Fibroblast of lung (primary cell): Measurements from ENCODE around the gene BBS9. TPM values are rescaled to one million over a fixed set of nuclear protein-coding genes. Genes with fewer than 3 reads are reported as not detected.
A peak's percentile ranks its signal among the peaks of the same experiment; 100 is the strongest.

ENCODE experiments used
- DNase-seq, 2 donors: peaks; one replicate each; pipeline versions ENCODE4 v3.0.0 to v3.0.0-alpha.2; 2010; ENCODE audit warnings: low read depth in 2 of 2
- H2AFZ ChIP-seq: 2 replicates; pipeline ENCODE4 v1.5.1; 2012; ENCODE audit warnings: low read length, control low read depth, inconsistent platforms
- H3K27ac ChIP-seq: 2 replicates; pipeline ENCODE4 v1.5.1; 2011; ENCODE audit warnings: low read length, control low read depth; ENCODE audit not compliant: insufficient read depth
- H3K27me3 ChIP-seq: 2 replicates; pipeline ENCODE4 v1.5.1; 2011; ENCODE audit warnings: mild to moderate bottlenecking, low read length; ENCODE audit not compliant: control insufficient read depth, insufficient read depth
- H3K36me3 ChIP-seq: 2 replicates; pipeline ENCODE4 v1.5.1; 2011; ENCODE audit warnings: low read length; ENCODE audit not compliant: control insufficient read depth, insufficient read depth
- H3K4me1 ChIP-seq: 2 replicates; pipeline ENCODE4 v1.5.1; 2011; ENCODE audit warnings: low read length; ENCODE audit not compliant: control insufficient read depth, insufficient read depth; ENCODE audit errors: extremely low read depth
- H3K4me2 ChIP-seq: 2 replicates; pipeline ENCODE4 v1.5.1; 2011; ENCODE audit warnings: low read length, control low read depth; ENCODE audit not compliant: insufficient read depth; ENCODE audit errors: extremely low read depth
- H3K4me3 ChIP-seq, 4 experiments: fragments of 200-600 bp in 1 of 4; sonication (generic) in 1 of 4; replicated peaks in 1 of 4; 2 replicates each; pipeline ENCODE4 v1.5.1; 2011 to 2016; ENCODE audit warnings: low read length in 4 of 4, low read depth in 3 of 4, mild to moderate bottlenecking in 3 of 4, control low read depth in 2 of 4, inconsistent platforms in 1 of 4, mixed read lengths in 1 of 4; ENCODE audit not compliant: insufficient read depth in 1 of 4; ENCODE audit errors: control extremely low read depth in 1 of 4
- H3K79me2 ChIP-seq: 2 replicates; pipeline ENCODE4 v1.5.1; 2012; ENCODE audit warnings: mild to moderate bottlenecking, low read length, inconsistent platforms; ENCODE audit not compliant: control insufficient read depth, insufficient read depth
- H3K9ac ChIP-seq: 2 replicates; pipeline ENCODE4 v1.5.1; 2011; ENCODE audit warnings: mild to moderate bottlenecking, low read length, control low read depth; ENCODE audit not compliant: insufficient read depth
- H3K9me3 ChIP-seq: 2 replicates; pipeline ENCODE4 v1.5.1; 2012; ENCODE audit warnings: low read depth, low read length; ENCODE audit not compliant: control insufficient read depth, insufficient read depth
- H4K20me1 ChIP-seq: 2 replicates; pipeline ENCODE4 v1.5.1; 2011; ENCODE audit warnings: low read length; ENCODE audit not compliant: control insufficient read depth, insufficient read depth; ENCODE audit errors: extremely low read depth
- EZH2 ChIP-seq: IDR thresholded peaks from 2 replicates; pipeline ENCODE4 v1.5.1; 2012; ENCODE audit warnings: low read length, control low read depth, mild to moderate bottlenecking; ENCODE audit errors: missing control alignments
- polyA plus RNA-seq, 2 donors: library from polyadenylated mRNA; depleted of rRNA in 1 of 2; stranded (reverse) in 1 of 2; unstranded in 1 of 2; fragments of >200 nt; gene quantifications; 2 replicates each; pipeline ENCODE4 v1.2.1, GENCODE V29; 2011 to 2012; ENCODE audit warnings: missing spikeins in 1 of 2
- total RNA-seq: library from RNA; depleted of rRNA; stranded (reverse); fragments of >200 nt; gene quantifications from 2 replicates; pipeline ENCODE4 v1.2.1, GENCODE V29; 2014
- TF ChIP-seq, protein P1 (sequence below), 2 donors: IDR thresholded peaks in 1 of 2; conservative IDR thresholded peaks in 1 of 2; 1 replicate in 1 of 2; 2 replicates in 1 of 2; pipeline ENCODE4 v1.5.1; 2011 to 2012; ENCODE audit warnings: low read length in 2 of 2, control low read depth in 1 of 2, inconsistent platforms in 1 of 2, low read depth in 1 of 2, mild to moderate bottlenecking in 1 of 2

Gene BBS9
- total and polyA plus RNA-seq, 2 donors (not counting 1 experiment from before 2014, with no cell fraction given): 19.1 to 26.9 TPM

DNA sequence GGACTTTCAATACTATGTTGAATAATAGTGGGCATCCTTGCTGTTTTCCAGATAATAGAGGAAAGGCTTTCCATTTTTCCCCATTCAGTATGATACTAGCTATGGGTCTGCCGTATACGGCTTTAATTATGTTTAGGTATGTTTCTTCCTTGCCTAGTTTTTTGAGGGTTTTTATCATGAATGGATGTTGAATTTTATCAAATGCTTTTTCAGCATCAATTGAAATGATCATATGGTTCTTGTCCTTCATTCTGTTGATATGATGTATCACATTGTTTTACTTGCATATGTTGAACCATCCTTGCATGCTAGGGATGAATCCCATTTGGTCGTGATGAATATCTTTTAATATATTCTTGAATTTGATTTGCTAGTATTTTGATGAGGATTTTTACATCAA, 11.0 kb upstream of the BBS9 start:
- Histone ChIP-seq H3K27ac (no peak overlapping the region), H3K4me1 (no peaks in the 10 kb centered on the region), H3K36me3 (no peaks in the 10 kb centered on the region), H3K4me3 (no peak overlapping the region), H4K20me1 (no peaks in the 10 kb centered on the region), H3K4me2 (no peak overlapping the region), H3K9ac (no peak overlapping the region), H3K27me3 (no peaks in the 10 kb centered on the region), H3K79me2 (no peaks in the 10 kb centered on the region), H2AFZ (no peak overlapping the region), H3K9me3 (no peaks in the 10 kb centered on the region)
- DNase-seq: no peak
- no peak for TF ChIP-seq EZH2
- TF ChIP-seq, protein P1, sequence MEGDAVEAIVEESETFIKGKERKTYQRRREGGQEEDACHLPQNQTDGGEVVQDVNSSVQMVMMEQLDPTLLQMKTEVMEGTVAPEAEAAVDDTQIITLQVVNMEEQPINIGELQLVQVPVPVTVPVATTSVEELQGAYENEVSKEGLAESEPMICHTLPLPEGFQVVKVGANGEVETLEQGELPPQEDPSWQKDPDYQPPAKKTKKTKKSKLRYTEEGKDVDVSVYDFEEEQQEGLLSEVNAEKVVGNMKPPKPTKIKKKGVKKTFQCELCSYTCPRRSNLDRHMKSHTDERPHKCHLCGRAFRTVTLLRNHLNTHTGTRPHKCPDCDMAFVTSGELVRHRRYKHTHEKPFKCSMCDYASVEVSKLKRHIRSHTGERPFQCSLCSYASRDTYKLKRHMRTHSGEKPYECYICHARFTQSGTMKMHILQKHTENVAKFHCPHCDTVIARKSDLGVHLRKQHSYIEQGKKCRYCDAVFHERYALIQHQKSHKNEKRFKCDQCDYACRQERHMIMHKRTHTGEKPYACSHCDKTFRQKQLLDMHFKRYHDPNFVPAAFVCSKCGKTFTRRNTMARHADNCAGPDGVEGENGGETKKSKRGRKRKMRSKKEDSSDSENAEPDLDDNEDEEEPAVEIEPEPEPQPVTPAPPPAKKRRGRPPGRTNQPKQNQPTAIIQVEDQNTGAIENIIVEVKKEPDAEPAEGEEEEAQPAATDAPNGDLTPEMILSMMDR (conservative IDR thresholded peaks at IDR 0.05 in 1 of 2, IDR thresholded peaks at IDR 0.05 in 1 of 2; ENCODE audit: low read depth in 1 of 2, low read length in 2 of 2): no peak

DNA sequence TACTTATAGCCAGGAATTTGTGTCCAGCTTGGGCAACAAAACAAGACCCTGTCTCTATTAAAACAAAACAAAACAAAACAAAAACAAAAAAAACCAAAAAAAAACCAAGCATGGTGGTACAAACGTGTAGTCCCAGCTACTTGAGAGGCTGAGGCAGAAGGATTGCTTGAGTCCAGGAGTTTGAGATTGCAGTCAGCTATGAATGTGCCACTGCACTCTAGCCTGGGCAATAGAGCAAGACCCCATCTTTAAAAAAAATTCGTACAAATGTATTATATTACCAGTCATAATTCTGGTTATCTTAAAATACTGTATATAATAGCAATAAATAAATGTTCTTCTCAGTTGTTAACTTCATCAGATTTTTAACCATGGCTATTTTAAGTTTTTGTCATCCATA, 2.3 kb upstream of the BBS9 start:
- H3K27me3 ChIP-seq: no peaks in the 10 kb centered on the region
- no peak overlapping the region for H2AFZ ChIP-seq
- H3K4me1 ChIP-seq: peaks cover 2% of the 10 kb centered on the region
- no peaks in the 10 kb centered on the region for H3K36me3 ChIP-seq
- H3K9me3 ChIP-seq: no peaks in the 10 kb centered on the region
- DNase-seq: no peak
- no peaks in the 10 kb centered on the region for H3K79me2 ChIP-seq
- H3K27ac ChIP-seq: no peak overlapping the region
- no peaks in the 10 kb centered on the region for H4K20me1 ChIP-seq
- H3K4me2 ChIP-seq: no peak overlapping the region
- TF ChIP-seq, protein P1 (conservative IDR thresholded peaks at IDR 0.05 in 1 of 2, IDR thresholded peaks at IDR 0.05 in 1 of 2; ENCODE audit: low read depth in 1 of 2, low read length in 2 of 2): no peak
- TF ChIP-seq EZH2: no peak
- H3K9ac ChIP-seq: no peak overlapping the region
- H3K4me3 ChIP-seq: no peak overlapping the region

DNA sequence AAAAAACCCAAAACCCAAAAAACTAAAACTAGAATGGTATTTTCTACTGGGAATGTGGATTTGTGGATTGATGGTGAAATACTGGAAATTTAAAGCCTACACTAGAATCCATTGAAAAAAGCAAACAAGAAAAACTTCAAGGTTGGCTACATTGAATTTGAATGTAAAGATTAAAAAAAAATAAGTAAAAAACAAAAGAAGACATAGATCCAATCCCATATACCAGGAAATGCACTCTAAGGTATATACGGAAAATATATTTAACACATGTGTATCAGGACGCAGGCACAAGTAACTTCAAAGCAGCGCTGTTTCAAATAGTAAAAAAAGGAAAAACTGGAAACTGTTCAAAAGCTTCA, 754 bp upstream of the BBS9 start:
- DNase-seq: no peak
- H4K20me1 ChIP-seq: no peaks in the 10 kb centered on the region
- no peaks in the 10 kb centered on the region for H3K9me3 ChIP-seq
- no peaks in the 10 kb centered on the region for H3K79me2 ChIP-seq
- peak overlapping the region; percentile 67 to 92 (median 84) for H3K4me3 ChIP-seq
- H3K27ac ChIP-seq: no peak overlapping the region
- peaks cover 2% of the 10 kb centered on the region for H3K4me1 ChIP-seq
- peak overlapping the region; percentile 34 for H3K4me2 ChIP-seq
- peak overlapping the region; percentile 58 for H3K9ac ChIP-seq
- H2AFZ ChIP-seq: peak overlapping the region; percentile 90
- TF ChIP-seq, protein P1 (conservative IDR thresholded peaks at IDR 0.05 in 1 of 2, IDR thresholded peaks at IDR 0.05 in 1 of 2; ENCODE audit: low read depth in 1 of 2, low read length in 2 of 2): no peak
- no peak for TF ChIP-seq EZH2
- H3K36me3 ChIP-seq: no peaks in the 10 kb centered on the region
- H3K27me3 ChIP-seq: no peaks in the 10 kb centered on the region
